GM12874 (cell line): Measurements from ENCODE around the gene BTBD17.

Experiments used
- CTCF ChIP-seq: IDR thresholded peaks from 2 replicates; pipeline ENCODE4 v1.5.1; 2011; ENCODE audit warnings: low read depth, mild to moderate bottlenecking, control low read depth, low read length, moderate library complexity; ENCODE audit not compliant: insufficient read depth

The BTBD17 gene

GRCh38 chr17:74361230-74362068, at the start of gene BTBD17:
Gene BTBD17, minus strand, starts transcription at chr17:74361868. Its CDS starts 49 bp downstream, at chr17:74361819.
- TF ChIP-seq CTCF, result peak; percentile 77

- no peak for TF ChIP-seq CTCF
These were observed 48.4 kb upstream of the BTBD17 start for GRCh38 chr17:74410001-74410443.

- TF ChIP-seq CTCF, result no peak
These were observed 47.1 kb upstream of the BTBD17 start for GRCh38 chr17:74408815-74409214.

GRCh38 chr17:74408262-74408661, 46.6 kb upstream of the BTBD17 start:
- peak; percentile 33; the same call in 1 of the 2 replicates for TF ChIP-seq CTCF

- TF ChIP-seq CTCF, result no peak
These were observed 45.7 kb upstream of the BTBD17 start for GRCh38 chr17:74407384-74407783.

GRCh38 chr17:74404789-74405188, 43.1 kb upstream of the BTBD17 start:
- TF ChIP-seq CTCF, result no peak

- TF ChIP-seq CTCF, result no peak
These were observed 42.5 kb upstream of the BTBD17 start for GRCh38 chr17:74404218-74404617.
